Right renal cortex interstitium (tissue), 3 donors: ENCODE measurements around the gene ENTPD6. TPM values are rescaled to one million over a fixed set of nuclear protein-coding genes. Genes with fewer than 3 reads are reported as not detected.
"Not testable (repeated sequence)": the region's sequence is repeated elsewhere in the genome, so short reads cannot be mapped to it uniquely, and the experiment has no call there.

Experiments used
- DNase-seq, 3 donors: peaks; one replicate each; pipeline ENCODE4 v3.0.0-alpha.2; 2013; ENCODE audit warnings: low read depth in 3 of 3, low spot score in 2 of 3
- polyA plus RNA-seq, 3 donors: library from polyadenylated mRNA; unstranded; fragments of 120-200 nt; gene quantifications; one replicate each; pipeline ENCODE4 v1.2.1, GENCODE V29; 2013; ENCODE audit not compliant: insufficient read length in 3 of 3

ENTPD6 gene
- polyA plus RNA-seq, 3 donors, result 33.8 to 38.3 (median 37.2) TPM

DNA sequence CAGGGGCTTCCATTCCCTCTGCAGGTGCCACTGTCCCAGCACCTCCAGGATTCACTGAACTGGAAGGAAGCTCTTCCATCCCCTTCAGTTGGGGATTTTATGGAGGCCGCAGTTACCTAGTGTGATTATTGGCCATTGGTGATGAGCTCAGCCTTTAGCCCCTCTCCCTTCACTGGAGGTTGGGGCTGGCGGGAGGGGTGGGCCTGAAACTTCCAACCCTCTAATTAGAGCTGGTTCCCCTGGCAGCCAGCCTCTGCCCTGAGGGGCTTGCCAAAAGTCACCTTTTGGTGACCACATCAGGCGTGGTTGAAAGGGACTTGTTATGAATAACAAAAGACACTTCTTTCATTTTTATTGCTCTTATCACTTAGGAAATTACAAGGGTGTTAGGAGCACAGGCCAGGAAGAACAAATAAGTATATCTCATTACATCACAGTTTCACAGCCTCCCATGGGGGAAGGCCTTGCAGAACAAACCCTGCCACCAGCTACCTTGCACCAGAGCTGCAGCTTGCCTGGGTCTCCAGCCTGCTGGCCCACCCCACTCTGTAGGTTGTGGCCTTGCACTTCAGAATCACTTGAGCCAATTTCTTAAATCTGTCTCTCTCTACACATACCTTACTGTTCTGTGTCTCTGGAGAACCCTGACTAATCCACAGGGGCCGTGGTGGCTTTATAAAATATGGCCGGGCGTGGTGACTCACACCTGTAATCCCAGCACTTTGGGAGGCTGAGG is 57.3 kb downstream of the ENTPD6 start:
- DNase-seq, result no peak

DNA sequence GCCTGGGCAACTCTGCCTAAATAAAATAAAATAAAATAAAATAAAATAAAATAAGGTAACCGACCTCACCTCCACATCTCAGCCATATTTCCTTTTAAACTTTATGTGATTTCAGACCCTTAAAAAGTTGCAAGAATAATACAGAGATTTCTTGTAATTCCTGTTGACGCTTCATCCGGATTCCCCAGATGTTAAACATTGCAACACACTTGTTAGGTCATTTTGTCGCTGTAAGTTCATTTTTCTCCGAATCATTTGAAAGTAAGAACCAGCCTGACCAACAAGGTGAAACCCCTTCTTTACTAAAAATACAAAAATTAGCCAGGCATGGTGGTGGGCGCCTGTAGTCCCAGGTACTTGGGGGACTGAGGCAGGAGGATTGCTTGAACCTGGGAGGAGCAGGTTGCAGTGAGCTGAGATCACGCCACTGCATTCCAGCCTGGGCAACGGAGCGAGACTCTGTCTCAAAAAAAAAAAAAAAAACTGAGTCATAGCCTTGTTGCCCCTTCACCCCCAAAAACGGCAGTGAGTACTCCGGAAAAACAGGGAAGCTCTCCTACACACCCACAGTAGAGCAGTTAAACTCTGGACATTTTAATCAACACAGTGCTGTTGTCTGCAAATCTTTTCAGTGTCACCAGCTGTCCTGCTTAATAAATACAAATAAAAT is 58.2 kb downstream of the ENTPD6 start:
- no peak for DNase-seq

DNA sequence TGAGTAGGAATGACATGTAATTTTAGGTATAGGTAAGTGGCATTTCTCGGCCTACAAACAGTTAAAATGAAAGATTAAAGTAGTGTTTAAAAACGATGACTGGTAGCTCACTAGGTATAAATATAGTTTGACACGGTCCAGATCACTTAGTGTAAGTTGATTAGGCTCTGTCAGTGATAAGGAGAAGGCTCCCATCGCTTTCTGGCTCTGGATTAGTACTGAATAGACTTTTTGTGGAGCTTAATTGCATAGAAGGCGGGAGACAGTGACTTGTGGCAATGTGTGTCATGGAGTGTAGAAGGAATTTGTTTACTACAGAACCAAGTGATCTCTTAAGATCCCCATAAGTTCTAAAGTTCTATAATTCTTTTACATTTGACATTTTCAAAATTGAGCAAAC is 59.1 kb downstream of the ENTPD6 start:
- no peak for DNase-seq

DNA sequence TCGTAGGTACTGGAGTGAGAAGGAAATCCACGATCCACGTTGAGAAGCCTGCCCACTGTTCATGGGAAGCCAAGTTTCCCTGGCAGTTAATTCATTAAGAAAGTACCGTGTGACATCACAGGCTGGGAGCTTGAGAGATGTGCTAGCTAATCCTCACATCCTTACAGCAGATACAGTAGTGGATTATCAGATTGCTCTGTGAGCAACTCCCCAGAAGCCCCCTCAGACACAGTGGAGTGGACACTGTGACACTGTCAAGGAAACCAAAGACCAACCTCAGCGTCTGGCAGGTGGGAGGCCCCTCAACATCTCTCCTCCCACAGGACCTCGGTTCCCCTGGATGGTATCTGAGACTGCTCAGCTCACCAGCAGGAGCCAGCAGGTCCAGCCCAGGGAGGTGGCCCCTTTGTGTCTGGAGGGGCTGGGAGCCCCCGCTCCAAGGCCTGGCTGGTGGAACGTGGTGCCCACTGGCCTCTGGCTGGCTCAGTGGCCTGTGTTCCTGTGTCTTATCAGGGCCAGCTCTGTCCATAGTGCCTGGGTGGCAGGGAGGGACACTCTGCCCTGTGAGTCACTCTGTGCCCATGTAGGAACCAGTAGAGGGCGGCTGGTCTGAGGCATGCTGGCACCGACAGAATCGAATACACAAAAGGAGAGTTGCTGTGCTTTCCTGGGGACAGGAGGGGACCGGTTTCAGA is 59.6 kb downstream of the ENTPD6 start:
- no peak for DNase-seq

DNA sequence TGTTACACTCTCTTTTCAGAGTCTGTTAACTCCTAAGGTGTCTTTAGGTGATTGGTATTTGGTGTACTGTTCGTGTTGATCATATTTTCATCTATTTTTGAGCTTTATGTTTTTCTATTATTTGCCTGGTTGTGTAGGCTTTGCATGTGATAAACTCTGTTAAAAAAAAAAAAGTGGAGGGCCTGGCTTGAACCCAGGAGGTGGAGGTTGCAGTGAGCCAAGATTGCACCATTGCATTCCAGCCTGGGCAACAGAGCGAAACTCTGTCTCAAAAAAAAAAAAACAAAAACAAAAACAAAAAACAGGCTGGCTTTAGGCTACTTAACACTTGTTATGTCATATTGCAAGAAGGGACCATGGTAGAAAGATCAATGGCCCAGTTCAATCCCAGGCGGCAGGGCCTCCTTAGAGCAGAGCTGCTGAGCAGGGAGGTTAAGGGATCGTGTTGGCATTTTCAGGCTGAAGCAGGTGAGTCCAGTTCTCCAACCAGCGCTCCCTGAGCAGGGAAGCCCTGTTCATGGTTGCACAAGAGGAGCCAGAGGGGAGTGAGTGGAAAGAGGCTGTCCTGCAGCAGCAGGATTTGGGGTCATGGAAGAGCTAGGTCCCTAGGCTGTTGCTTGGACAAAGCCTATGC is 60.8 kb downstream of the ENTPD6 start:
- no peak for DNase-seq

DNA sequence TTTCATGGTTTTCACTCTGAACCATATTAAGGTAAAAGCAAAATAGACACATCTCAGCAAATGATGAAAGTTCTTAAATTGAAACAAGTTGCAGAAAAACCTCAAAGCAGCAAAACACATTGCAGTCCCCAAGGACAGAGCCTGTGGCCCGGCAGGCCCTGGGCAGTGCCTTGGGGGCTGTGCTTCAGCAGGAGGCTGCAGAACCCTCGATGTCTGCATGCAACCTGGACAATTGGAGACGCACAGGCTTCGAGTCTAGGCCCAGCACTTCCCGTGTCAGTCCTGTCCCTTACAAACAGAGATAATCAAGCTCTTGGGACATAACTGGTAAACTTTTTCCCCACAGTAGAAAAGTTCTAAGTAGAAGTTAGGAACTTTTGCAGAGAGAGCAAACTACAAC is 61.6 kb downstream of the ENTPD6 start:
- no peak for DNase-seq

DNA sequence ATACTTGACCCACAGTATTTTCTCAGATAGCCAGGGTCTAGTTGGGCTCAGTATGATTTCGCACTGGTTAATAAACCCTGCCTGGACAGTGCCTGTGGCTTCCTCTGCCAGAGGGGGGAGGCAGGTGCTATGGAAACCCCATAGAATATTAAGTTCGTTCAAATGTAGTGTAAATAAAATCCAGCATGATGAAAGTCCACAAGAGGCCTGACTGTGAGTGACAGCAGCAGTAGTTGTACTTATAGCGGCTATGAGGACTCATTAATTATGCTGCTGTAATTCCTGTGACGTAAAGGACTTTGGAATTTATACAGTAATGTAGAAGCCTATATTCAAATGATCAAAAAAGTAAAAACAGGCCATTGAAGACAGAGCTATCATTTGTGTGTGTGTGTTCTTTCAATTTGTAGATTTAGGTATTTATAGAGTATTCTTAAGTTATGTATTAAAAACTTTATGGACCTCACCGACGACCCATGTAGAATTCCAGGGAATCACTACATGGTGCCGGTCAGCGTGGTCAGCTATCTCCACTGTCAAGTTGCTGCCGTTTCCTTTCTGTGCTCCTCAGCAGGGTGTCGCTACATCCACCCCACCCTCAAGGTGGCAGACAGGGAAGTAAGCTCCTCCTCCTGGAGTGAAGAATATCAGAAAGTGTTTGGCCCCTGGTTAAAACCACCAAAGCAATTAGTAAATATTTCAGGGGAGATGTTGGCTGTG is 62.4 kb downstream of the ENTPD6 start:
- no peak for DNase-seq

DNA sequence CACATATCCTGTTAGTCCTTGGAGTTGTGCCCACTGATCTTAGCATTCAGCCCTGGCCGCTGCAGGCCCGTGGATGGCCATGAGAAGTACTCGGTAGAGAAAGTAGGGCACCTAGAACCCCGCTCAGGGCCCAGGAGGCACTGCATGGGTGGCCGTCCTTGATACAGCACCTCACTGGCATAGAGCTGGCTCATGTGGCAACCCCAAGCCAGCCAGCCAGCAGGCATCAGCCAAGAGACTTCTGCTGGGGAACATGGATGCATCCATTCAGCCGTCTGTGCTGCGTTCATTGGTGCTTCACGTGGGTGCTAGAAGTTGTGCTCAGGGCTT is 62.9 kb downstream of the ENTPD6 start:
- DNase-seq, result no peak

DNA sequence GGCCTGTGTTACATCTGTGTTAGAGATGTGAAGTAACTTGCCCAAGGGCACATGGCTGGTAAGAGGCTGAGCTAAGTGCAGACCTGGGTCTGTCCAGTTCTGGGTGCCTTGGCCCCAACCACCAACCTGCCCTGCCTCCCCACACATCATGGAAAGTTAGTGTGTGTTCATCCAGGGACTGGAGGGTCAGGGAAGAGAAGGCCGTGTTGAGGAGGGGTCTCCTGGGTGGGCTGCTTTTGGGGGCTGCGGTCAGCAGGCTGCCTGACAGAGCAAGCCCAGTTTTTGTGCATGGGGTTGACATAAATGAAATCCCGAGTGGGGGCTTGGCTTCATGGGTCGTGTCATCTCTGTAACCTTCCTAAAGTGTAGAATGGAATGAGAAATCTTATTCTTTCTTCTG is 63.3 kb downstream of the ENTPD6 start:
- DNase-seq, result no peak

DNA sequence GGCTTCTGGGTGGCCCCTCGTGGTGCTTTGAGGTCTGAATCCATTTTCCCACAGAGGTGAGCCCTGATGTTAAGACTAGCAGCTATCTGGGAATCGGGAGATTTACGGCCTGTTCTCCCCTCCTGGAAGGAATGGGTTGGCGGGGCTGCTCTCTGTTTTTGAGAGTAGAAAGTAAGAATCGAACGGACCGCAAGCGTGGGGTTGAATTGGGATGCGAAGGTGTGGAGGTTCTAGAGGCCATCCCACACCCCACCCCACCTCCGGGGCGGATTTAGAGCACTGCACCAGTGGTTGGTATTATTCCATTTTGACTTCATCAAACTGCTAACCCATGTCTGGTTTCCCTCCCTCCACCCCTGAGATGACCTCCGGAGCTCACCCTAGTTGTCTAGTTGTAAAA is 63.8 kb downstream of the ENTPD6 start:
- no peak for DNase-seq

DNA sequence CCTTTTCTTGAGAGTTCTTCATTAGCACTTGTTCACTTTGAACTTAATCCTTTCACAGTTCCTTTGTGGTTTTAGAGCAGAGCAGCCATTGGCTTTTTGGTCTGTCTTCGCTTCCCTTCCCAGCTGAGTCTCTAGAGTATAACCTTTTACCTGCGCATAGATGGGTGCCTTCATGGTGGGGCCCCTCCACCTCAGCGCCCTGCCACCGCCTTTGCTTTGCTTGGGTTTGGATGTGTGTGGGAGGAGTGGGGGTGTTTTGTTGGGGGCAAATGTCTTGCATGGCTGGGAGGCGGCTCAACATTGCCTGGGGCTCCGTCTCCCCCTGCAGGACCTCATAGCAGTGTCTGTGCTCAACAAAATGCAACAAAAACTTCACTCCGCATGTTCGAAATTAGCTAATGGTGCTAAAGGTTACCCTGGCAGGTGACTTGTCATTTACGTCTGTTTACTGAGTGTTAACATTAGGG is 64.3 kb downstream of the ENTPD6 start:
- no peak for DNase-seq

DNA sequence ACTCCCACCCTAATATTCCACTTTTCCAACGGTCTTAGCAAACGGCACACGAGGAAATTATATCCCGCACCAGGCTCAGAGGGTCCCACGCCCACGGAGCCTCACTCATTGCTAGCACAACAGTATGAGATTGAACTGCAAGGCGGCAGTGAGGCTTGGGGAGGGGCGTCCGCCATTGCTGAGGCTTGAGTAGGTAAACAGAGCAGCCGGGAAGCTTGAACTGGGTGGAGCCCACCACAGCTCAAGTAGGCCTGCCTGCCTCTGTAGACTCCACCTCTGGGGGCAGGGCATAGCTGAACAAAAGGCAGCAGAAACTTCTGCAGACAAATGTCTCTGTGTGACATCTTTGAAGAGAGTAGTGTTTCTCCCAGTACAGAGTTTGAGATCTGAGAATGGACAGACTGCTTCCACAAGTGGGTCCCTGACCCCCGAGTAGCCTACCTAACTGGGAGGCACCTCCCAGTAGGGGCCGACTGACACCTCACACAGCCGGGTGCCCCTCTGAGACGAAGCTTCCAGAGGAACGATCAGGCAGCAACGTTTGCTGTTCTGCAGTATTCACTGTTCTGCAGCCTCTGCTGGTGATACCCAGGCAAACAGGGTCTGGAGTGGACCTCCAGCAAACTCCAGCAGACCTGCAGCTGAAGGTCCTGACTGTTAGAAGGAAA is 65.4 kb downstream of the ENTPD6 start:
- not testable (repeated sequence) for DNase-seq

DNA sequence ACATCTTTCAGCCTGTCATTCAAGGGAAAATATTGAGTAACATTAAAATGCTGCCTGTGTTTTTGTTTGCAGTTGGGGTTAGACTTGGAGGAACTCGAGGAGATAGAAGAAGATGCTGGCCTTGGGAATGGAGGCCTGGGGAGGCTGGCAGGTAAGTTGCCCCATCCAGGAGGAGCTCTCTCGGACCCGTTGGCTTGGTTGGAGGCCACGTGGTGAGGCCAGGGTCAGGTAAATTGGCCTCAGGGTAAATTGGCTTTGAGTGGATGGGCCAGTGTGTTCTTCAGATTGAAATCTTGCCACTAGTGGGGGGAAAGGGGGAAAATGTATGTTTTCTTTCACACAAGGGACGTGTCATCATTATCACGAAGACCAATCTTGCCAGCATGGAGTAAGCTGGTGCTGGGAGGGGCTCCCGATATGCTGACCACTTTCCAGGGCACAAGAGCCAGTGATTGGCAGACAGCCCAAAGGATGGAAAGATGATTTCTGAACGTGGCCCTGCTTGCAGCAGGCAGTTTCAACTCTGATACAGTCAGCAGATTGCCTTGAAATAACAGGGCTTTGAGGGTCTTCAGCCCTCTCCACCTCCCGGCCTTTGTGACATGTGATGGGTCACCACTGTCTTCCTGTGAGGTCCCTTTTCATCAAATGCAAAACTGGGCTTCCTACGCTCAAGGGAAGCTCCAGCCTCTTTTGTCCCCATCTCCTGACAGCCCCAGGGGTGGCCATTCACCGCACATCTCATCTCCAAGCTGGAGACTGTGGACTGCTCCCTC is 73.7 kb downstream of the ENTPD6 start:
- DNase-seq, result no peak

DNA sequence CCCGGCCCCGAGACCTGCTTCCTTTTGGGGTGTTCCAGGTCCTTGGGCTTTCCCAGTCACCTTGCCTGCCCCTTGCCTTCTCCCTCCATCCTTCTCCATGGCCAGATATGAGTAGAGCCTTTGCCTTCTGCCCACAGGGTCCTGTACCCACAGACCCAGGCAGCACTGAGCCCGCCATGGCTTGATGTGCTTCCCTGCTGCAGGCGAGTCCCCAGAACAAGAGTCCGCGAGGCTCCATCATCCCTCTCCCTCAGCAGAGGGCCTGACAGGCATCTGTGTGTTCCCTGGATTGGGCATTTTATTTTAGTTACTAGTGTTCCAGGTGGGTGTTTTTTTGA is 74.3 kb downstream of the ENTPD6 start:
- DNase-seq, result no peak

DNA sequence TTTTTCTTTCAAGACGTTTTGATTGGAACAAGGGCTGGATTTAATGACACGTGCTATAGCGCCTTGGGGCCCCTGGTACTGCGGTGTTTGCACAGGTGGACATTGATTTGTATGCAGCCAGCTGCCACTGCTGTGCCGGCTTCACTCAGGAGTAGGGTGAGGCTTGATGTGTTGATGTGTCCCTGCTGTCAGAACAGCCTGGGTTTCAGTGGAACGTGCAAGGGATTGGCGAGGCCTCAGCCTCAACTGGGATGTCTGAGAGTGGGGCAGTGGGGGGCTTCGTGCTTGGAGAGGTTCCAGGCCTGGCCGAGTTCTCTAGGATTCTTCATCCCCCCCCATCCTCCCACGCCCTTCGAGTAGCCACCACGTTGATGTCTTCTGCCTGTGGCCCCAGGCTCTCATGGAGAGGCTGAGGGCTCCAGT is 75.3 kb downstream of the ENTPD6 start:
- DNase-seq, result no peak

DNA sequence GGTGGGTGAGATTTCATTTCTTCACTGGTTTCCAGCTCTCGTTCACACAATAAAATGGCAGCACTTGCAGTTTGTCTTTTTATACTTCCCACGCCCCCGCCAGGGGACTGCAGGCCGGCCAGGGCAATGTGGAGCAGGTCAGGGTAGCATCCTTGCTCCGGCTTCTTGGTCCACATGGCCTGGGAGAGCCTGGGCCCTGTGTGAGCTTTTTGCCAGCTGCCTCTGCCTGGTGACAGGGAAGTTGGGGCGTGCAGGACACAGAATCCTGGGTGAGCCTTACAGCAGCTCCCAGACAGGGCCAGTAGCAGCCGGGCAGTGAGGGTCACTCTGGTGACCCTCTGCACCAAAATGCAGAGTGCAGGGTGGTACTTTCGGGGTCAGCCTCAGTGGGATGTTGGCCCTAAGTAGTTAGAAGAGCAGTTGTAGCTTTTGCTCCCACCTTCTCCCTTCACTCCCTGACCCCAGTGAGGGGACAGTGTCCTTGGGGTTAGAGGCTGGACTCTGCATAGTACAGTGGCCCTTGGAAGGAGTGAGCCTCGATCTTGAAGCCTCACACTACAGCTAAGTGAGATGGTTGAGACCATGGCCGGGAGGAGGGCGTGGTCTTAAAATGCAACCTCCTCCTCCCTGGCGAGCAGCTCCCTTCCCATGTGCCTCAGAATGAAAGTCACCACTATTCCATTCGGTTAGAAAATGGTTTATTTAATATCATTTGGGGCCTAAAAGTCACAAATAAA is 76.1 kb downstream of the ENTPD6 start:
- no peak for DNase-seq

DNA sequence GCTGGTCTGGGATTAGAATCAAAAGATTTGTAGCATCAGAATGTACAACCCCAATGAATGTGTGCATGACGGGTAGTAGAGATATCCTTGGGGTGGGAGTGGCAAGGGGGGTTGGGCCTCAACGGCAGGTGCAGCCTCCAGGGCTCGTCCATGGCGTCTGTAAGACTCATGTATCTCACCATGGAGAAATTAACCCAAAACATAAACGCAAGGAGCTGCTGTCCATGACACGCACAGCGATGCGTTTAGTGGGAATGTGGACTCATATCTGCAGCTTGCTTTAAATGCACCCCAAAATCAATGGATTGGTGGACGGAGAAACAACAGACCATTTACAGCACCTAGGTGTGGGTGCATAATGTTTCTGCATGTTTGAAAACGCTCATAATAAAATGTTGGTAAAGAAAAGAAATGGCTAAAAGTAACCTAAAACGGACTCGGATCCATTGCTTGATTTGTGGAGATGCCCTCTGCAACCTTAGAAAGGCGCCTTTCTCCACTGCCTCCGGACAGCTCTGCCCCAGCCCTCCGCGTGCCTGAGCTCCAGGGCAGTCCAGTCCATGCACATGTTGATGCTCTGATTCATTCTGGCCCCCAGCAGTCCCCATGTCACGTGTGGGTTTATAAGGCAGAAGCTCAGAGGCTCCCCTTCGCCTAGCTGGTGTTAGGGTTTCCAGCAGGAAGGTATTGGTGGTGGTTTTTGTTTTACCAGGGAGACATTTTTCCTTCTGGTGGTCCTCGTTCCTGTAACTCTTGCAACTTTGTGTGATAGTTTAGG is 76.9 kb downstream of the ENTPD6 start:
- DNase-seq, result no peak

DNA sequence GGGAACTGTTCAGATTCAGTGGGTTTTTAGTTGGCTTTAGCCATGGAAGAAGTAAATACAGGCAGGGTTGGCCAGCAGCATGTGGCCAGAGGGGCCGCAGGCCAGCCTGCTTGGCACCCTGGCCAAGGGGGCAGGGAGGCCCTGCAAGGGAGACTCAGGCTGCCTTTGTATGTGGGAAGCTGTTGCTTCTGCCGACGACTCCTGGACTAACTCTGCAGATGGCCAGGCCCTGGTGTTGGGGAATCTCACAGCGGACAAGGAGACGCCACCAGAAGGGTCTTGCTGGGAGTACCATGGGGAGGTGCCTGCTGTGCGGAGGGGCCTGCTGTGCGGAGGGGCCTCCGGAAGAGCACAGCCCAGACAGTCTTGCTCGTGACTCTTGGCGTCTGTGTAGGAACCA is 77.5 kb downstream of the ENTPD6 start:
- DNase-seq, result no peak
